Measurements from ENCODE around the gene SPEN. TPM values are rescaled to one million over a fixed set of nuclear protein-coding genes. Genes with fewer than 3 reads are reported as not detected.
A peak's percentile ranks its signal among the peaks of the same experiment; 100 is the strongest.

Gene SPEN
- total RNA-seq, 1 experiment from 2014 or later: 70.3 TPM

DNA sequence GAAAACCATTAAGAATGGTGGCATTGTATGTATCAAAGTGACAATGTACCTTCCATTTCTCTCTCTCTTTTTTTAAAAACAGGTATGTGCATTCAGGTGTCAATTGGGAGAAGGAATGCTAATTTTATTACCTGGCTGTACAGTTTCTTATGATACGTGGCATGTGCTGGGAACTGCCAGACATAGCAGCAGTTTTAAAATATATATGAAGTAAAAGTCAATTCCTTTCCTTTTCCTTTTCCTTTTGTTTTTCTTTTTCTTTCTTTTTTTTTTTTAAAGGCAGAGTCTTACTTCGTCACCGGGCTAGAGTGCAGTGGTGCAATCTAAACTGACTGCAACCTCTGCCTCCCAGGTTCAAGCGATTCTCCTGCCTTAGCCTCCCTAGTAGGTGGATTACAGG is 37.0 kb downstream of the SPEN start:
- intact Hi-C loops (cut with micrococcal nuclease; ENCODE audit: unreplicated experiment): no loop called here
- TF ChIP-seq, protein P1, sequence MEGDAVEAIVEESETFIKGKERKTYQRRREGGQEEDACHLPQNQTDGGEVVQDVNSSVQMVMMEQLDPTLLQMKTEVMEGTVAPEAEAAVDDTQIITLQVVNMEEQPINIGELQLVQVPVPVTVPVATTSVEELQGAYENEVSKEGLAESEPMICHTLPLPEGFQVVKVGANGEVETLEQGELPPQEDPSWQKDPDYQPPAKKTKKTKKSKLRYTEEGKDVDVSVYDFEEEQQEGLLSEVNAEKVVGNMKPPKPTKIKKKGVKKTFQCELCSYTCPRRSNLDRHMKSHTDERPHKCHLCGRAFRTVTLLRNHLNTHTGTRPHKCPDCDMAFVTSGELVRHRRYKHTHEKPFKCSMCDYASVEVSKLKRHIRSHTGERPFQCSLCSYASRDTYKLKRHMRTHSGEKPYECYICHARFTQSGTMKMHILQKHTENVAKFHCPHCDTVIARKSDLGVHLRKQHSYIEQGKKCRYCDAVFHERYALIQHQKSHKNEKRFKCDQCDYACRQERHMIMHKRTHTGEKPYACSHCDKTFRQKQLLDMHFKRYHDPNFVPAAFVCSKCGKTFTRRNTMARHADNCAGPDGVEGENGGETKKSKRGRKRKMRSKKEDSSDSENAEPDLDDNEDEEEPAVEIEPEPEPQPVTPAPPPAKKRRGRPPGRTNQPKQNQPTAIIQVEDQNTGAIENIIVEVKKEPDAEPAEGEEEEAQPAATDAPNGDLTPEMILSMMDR (conservative IDR thresholded peaks at IDR 0.05; ENCODE audit: low read depth, low read length): no peak
- no peak for TF ChIP-seq EZH2 (IDR thresholded peaks at IDR 0.05; ENCODE audit: borderline replicate concordance, low read depth, low read length, poor library complexity, severe bottlenecking)
- POLR2A ChIA-PET (ENCODE audit: low non-redundant PET): no interaction called here
- H3K4me1 ChIP-seq (ENCODE audit: insufficient read depth, low read length, poor library complexity, severe bottlenecking): peaks cover 35% of the 10 kb centered on the region
- H3K27me3 ChIP-seq (replicated peaks; ENCODE audit: insufficient read depth, low read depth, low read length, poor library complexity): no peaks in the 10 kb centered on the region
- no peaks in the 10 kb centered on the region for H3K9me3 ChIP-seq (ENCODE audit: low read depth, low read length, poor library complexity, severe bottlenecking)
- no peak overlapping the region for H3K4me3 ChIP-seq (ENCODE audit: low read depth, low read length, poor library complexity, severe bottlenecking)
- CTCF ChIA-PET: no interaction called here
- no peak for DNase-seq (ENCODE audit: low spot score)
- BruUV-seq (replicated peaks): no TSS peak
- H3K27ac ChIP-seq (ENCODE audit: low read depth, low read length, poor library complexity, severe bottlenecking): peak overlapping the region; percentile 74
- H3K36me3 ChIP-seq (ENCODE audit: insufficient read depth, low read length, poor library complexity, severe bottlenecking): no peaks in the 10 kb centered on the region

DNA sequence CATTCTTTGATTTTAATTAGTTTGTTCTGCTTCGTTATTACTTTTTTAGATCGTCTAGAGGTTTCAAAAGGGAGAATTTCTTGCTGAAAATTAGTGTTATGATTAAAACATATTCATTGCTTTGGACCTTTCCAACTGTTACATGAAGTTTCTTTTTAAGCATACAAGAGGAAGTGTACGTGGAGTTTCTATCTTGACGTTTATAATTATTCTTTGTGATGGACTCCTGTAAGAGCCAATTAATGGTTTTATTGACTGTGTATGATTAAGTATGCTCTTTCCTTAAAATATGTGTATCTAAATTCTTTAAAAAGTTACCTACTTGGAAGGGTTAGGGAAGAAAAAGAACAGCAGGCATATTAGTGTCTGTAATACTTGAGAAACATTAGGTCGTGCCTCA is 37.8 kb downstream of the SPEN start:
- H3K36me3 ChIP-seq (ENCODE audit: insufficient read depth, low read length, poor library complexity, severe bottlenecking): peaks cover 5% of the 10 kb centered on the region
- no peaks in the 10 kb centered on the region for H3K27me3 ChIP-seq (replicated peaks; ENCODE audit: insufficient read depth, low read depth, low read length, poor library complexity)
- POLR2A ChIA-PET (ENCODE audit: low non-redundant PET): no interaction called here
- H3K4me3 ChIP-seq (ENCODE audit: low read depth, low read length, poor library complexity, severe bottlenecking): peak overlapping the region; percentile 36
- no peak for DNase-seq (ENCODE audit: low spot score)
- TF ChIP-seq, protein P1 (conservative IDR thresholded peaks at IDR 0.05; ENCODE audit: low read depth, low read length): no peak
- TF ChIP-seq EZH2 (IDR thresholded peaks at IDR 0.05; ENCODE audit: borderline replicate concordance, low read depth, low read length, poor library complexity, severe bottlenecking): no peak
- H3K4me1 ChIP-seq (ENCODE audit: insufficient read depth, low read length, poor library complexity, severe bottlenecking): peaks cover 35% of the 10 kb centered on the region
- CTCF ChIA-PET: no interaction called here
- no TSS peak for BruUV-seq (replicated peaks)
- intact Hi-C loops (cut with micrococcal nuclease; ENCODE audit: unreplicated experiment): loop anchor here (5.0 kb wide), 1 partner anchor 33 kb away; no protein-coding TSS in a partner anchor
- peak overlapping the region; percentile 74 for H3K27ac ChIP-seq (ENCODE audit: low read depth, low read length, poor library complexity, severe bottlenecking)
- H3K9me3 ChIP-seq (ENCODE audit: low read depth, low read length, poor library complexity, severe bottlenecking): no peaks in the 10 kb centered on the region

DNA sequence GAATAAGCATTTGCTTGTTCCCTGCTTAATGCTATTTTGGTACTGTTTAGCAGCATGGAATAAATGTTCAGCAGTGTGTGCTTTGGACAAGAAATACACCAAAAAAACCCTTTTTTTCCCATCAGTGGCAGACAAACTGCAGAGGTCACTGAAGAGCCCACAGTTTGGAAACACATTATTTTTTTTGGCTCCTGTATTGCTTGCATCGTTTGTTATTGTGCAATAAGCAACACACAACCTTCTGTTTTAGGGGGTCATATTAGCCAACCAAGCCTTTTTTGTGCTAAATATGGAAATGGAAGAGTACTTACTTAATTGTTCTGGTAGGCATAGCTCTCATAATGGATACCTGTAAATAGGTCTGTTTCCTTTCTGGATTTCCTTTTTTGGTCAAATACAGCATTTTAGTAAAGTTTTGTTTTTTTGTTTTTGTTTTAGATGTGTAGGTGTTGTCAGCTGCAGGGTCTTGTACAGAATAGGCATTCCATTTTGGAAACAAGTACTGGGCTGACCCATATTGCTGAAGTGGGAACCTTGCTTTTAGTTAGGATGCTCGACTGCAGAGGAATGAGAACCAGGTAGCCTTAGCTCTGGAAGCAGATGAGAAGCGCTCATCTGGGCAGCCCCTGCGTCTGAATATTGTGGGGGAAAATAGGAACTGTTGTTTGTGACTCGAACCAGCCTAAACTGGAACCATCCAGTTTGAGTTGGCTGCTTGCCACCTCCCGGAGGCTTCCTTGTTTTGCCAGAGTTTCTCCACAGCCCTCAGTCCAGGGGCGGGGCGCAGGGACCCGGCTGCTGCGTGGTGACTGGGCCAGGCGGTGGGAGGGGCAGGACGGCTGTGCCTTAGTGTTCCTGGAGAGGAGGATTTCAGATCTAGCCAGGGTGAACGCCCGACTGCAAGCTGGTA is 38.4 kb downstream of the SPEN start:
- ChIA-PET POLR2A (ENCODE audit: low non-redundant PET) (interaction anchor here (0.7 kb wide), 1 partner anchor 36 kb away, joined by 4 read pairs; no protein-coding TSS in a partner anchor), CTCF (no interaction called here)
- H3K27ac ChIP-seq (ENCODE audit: low read depth, low read length, poor library complexity, severe bottlenecking): peak overlapping the region; percentile 74
- H3K4me3 ChIP-seq (ENCODE audit: low read depth, low read length, poor library complexity, severe bottlenecking): peak overlapping the region; percentile 36
- TF ChIP-seq, protein P1 (conservative IDR thresholded peaks at IDR 0.05; ENCODE audit: low read depth, low read length): peak; percentile 29; the same call in 1 of the 2 replicates
- TF ChIP-seq EZH2 (IDR thresholded peaks at IDR 0.05; ENCODE audit: borderline replicate concordance, low read depth, low read length, poor library complexity, severe bottlenecking): no peak
- intact Hi-C loops (cut with micrococcal nuclease; ENCODE audit: unreplicated experiment): loop anchor here (5.0 kb wide), 1 partner anchor 34 kb away; no protein-coding TSS in a partner anchor
- no TSS peak for BruUV-seq (replicated peaks)
- no peaks in the 10 kb centered on the region for H3K27me3 ChIP-seq (replicated peaks; ENCODE audit: insufficient read depth, low read depth, low read length, poor library complexity)
- peaks cover 35% of the 10 kb centered on the region for H3K4me1 ChIP-seq (ENCODE audit: insufficient read depth, low read length, poor library complexity, severe bottlenecking)
- no peaks in the 10 kb centered on the region for H3K9me3 ChIP-seq (ENCODE audit: low read depth, low read length, poor library complexity, severe bottlenecking)
- DNase-seq (ENCODE audit: low spot score): peak; percentile 96
- peaks cover 5% of the 10 kb centered on the region for H3K36me3 ChIP-seq (ENCODE audit: insufficient read depth, low read length, poor library complexity, severe bottlenecking)
